HG02642 (cell line): ENCODE results near the gene TMEM266.

Source experiments
- ATAC-seq: cut with Tn5 transposase; IDR thresholded peaks from one replicate; pipeline ENCODE4 v1.9.1; 2021; ENCODE audit warnings: mild to moderate bottlenecking; ENCODE audit not compliant: unreplicated experiment, poor library complexity

The TMEM266 gene

DNA sequence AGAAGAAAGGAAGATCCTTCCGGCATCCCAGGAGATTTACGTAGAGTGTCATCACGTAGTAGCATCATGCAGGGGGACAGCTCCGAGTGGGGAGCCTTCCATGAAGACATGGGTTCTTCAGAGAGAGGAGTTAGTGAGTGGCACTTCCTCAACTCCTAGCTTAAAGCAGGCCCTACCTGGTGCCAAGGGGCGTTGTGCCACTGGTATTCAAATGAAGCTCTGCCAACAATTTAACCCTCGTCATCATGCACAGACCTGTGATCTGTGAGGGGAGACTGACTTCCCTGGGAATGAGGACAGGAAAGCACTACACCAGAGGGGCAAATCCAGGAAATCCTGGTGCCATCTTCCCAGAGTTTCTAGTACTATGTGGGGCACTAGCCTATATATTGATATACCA is 59.0 kb downstream of the TMEM266 start:
- no peak for ATAC-seq

- no peak for ATAC-seq
Observed at GRCh38 chr15:76123031-76123430, 63.2 kb downstream of the TMEM266 start.

- no peak for ATAC-seq
Observed at GRCh38 chr15:76127169-76127568, 67.4 kb downstream of the TMEM266 start.

DNA sequence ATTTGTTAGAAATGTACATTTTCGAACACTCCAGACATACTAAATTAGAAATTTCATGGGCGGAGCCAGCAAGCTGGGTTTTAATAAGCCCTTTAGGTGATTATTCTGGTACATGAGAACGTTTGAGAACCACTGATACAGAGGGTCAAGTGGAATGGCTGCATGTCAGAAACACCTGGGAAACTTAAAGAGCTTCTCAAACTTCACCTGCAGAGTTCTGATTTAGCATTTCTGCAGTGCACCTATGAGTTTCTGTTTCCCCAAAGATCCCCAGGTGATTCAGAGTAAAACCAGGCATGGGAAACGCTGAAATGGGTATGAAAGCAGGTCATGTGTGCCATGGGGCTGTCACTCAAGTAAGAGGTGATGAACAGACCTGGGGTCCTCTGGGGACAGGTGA is 68.1 kb downstream of the TMEM266 start:
- ATAC-seq = no peak

DNA sequence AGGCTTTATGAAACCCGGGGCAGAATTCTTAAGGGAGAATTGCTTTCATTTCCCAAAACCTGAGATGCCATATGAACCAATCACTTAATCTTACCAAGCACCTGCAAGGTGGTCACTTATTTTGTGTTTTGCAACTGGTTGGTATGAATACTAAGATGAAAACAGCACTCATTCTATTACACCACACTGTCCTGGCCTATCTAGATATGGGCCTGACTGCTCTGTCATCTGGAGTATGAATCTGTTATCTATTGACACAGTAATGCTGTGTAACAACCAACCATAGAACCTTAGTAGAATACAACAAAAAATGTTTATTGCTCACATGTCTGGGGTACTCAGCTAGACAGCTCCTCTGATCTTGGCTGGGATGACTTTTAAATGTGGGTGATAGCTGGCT is 74.8 kb downstream of the TMEM266 start:
- ATAC-seq = no peak

GRCh38 chr15:76135516-76135915 is 75.7 kb downstream of the TMEM266 start:
- no peak for ATAC-seq

- no peak for ATAC-seq
Observed at GRCh38 chr15:76138436-76138835, 78.7 kb downstream of the TMEM266 start.

GRCh38 chr15:76139368-76140073 is 79.7 kb downstream of the TMEM266 start:
- peak; percentile 58 for ATAC-seq

DNA sequence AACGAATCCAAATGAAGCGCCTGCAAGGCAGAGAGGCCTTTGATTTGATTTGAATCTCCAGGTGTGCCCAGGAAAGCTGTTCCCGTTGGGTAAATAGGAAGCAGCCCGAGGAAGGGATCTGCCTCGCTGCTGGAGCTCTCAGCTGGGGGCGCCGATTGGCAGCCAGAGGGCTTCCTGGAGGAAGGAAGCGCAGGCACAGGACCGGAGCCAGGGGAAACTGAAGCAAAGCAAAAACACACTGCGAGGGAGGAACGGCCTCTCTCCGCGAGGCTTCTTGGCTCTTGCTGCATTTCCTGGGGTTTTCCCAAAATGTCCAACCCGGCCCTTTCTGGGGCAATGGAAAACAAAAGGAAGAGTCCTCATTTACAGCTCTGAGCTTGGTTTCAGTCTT is 80.3 kb downstream of the TMEM266 start:
- ATAC-seq = no peak

DNA sequence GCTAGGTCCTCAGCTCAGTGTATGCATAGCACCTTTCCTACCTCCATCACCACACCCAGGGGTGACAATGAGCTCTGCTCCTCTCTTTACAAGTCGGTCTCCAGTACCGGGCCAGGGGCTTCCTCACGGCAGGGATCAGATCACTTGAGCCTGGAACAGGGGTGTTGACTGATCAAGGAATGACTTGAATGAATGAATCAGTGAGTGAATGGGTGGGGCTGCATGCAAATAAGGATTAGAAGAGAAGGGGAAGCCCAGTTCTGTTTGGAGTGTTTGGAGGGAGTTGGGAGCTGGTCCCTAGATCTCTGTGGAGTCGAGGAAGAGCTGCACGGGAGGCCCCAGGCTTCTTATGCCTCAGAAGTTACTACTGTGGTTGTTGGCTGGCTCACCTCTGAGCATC is 87.0 kb downstream of the TMEM266 start:
- no peak for ATAC-seq

GRCh38 chr15:76147906-76148570 is 88.3 kb downstream of the TMEM266 start:
- ATAC-seq = peak; percentile 42

- ATAC-seq = no peak
Observed at GRCh38 chr15:76149291-76149915, 89.6 kb downstream of the TMEM266 start.

GRCh38 chr15:76150513-76150912 is 90.7 kb downstream of the TMEM266 start:
- peak; percentile 24 for ATAC-seq

DNA sequence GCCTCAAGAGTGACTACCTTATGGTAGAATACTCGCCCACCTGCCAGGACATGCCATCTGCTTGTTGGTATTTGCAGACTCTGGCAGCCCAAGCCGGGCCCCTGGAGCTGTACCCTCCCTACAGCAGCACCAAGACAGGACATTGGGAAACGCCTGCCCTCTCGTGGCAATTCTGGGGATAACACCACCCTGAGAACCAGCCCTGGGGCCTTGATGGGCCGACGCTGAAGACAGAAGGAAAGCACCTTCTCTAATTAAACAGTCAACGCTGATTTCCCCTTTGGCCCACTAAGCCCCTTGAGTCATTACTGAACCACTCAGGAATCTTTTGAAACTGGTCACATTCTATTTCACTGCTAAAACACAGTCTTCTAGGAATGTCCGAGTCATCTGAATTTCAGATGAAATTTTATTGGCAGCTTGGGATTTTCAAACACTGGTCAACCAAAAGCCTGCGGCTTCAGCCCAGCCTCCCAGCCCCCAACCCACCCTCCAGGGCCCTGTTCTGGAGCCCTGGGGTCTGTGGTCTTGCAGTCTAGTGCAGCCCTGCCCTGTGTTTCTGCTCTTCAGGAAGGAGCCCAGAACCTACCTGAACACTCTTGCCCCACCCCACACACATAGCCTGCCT is 91.3 kb downstream of the TMEM266 start:
- peak; percentile 86 for ATAC-seq

GRCh38 chr15:76151599-76151974 is 91.8 kb downstream of the TMEM266 start:
- ATAC-seq = no peak

- no peak for ATAC-seq
Observed at GRCh38 chr15:76152197-76152596, 92.4 kb downstream of the TMEM266 start.

DNA sequence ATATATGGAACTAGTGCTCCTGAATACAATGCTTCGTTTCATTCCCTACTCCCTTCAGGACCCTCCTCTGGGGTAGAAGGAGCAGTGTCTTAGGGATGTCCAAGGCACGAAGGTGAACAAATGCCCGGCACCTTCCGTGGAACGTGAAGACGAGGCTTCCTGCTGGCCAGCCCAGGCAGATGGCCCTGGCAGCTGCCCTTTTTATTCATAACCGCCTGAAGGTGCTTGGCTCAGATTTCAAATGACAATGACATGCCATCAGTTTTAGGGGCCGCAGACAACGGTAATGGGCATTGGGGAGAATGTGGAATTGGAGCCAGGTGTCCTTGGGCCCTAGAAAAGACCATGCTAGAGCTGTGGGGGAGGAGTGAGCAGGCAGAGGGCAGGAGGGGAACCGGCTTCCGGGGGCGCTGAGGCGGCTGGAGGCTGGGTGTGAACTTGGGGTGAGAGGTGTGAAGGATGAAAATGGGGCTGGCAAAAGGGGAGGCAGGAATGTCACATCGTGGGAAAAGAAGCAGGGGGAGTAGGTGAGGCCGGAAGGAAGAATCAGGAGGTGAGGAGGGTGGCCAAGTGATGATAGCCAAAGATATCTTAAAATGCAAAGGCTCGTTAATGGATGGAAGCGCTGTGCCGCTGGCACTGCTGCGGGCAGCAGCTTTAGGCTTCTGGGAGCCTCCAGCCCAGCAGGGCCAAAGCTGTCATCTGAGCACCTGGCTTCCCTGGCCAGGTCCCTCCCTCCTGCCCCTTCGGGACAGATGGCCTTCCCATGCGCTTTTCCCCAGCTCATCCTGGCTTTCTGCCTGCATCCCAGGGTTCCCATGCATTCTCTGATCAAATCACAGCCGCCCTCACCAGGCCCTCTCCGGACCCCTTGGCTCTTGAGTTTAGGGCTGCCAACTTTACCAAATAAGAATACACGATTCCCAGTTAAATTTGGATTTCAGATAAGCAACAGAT is 93.7 kb downstream of the TMEM266 start:
- ATAC-seq = no peak

DNA sequence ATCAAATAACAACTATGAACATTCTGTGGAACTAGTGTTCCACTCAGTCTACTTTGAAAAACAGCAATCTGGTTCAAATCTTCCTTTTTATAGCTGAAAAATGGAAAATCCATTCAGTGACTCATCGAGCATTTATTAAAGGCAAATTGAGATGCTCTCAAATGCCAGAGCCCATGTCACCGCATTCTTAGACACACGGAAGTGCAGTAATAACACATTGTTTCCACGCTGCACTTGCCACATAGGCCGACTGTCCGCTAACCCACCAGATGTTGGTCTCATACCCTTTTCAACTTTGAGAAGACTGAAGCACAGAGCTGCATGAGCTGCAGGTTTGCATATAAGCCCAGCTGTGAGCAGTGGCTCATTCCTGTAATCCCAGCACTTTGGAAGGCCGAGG is 95.9 kb downstream of the TMEM266 start:
- no peak for ATAC-seq

DNA sequence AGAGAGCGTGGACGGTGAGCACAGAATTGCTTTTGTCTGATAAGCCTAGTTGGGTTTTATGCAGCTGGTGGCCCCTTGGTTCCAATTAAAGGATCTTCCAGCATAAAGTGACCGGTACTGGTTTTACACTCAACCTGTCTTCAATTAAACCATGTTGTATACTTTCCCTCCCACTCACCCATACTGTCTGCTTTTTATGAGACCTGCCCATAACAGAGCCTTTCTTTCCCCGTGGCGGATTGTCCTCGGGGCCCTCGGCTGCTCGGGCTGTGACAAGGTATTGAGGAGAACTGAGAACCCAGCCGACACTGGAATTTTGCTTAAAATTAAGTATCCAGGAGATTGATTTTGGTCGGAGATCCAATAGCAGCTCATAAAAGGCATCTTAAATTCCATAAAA is 98.4 kb downstream of the TMEM266 start:
- ATAC-seq = no peak

GRCh38 chr15:76158815-76159214 is 99.0 kb downstream of the TMEM266 start:
- ATAC-seq = no peak
